Testis (tissue), 2 donors: ENCODE measurements around the gene SPOCK2.

Experiments
- CTCF ChIP-seq, 3 experiments: fragments of 450-650 bp in 2 of 3; fragments of 200-600 bp in 1 of 3; sonication (generic) in 1 of 3; IDR thresholded peaks; one replicate each; pipeline ENCODE4 v1.5.1; 2016 to 2019; ENCODE audit warnings: antibody characterized with exemption in 3 of 3, mild to moderate bottlenecking in 2 of 3, moderate library complexity in 1 of 3
- POLR2A ChIP-seq: fragments of 450-650 bp; IDR thresholded peaks from one replicate; pipeline ENCODE4 v1.6.1; 2017; ENCODE audit warnings: antibody characterized with exemption, mild to moderate bottlenecking, moderate library complexity

DNA sequence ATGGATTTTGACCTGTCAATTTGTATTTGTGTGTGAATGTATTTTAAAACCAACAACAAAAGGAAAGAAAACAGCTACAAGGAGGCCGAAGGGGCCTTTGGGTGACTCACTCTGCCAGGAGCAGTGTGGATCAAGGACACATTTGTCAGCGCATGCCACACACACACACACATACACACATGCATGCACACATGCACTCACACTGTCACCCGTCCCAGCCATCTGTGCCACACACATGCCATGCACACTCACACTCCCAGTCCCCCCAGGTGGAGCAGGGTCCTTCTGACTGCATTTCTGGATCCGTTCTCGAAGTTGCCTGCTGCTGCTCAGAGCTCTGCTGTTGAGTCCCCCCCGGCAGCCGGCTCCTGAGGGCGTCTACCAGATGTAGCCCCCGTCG, 26.0 kb downstream of the SPOCK2 start:
- TF ChIP-seq POLR2A (no peak), CTCF (IDR thresholded peaks at IDR 0.05) (no peak)
